Tibial nerve (tissue), 4 donors: ENCODE data around the gene PRKAG1.
"Not testable (repeated sequence)": the region's sequence is repeated elsewhere in the genome, so short reads cannot be mapped to it uniquely, and the experiment has no call there.

ENCODE experiments used
- EP300 ChIP-seq, 2 donors: sonication (generic); formaldehyde crosslinking; IDR thresholded peaks; one replicate each; pipeline ENCODE4 v1.6.1; 2017; ENCODE audit warnings: antibody characterized with exemption in 2 of 2, mild to moderate bottlenecking in 1 of 2
- TF ChIP-seq, protein P1 (sequence below), 5 experiments: fragments of 200-600 bp in 3 of 5; fragments of 450-650 bp in 2 of 5; sonication (generic) in 3 of 5; IDR thresholded peaks; one replicate each; pipeline ENCODE4 v1.5.1; 2016 to 2019; ENCODE audit warnings: antibody characterized with exemption in 5 of 5, mild to moderate bottlenecking in 3 of 5, moderate library complexity in 2 of 5

DNA sequence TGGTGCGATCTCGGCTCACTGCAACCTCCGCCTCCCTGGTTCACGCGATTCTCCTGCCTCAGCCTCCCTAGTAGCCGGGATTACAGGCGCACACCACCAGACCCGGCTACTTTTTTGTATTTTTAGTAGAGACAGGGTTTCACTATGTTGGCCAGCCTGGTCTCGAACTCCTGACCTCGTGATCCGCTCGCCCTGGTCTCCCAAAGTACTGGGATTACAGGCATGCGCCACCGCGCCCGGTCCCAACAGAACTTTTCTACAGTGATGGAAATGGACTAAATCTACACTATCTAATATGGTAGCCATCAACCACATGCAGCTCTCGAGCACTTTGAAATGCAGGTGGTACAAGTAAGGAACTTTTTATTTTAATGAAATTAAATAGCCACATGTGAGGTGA lies 43.3 kb upstream of the PRKAG1 start:
- TF ChIP-seq, protein P1, sequence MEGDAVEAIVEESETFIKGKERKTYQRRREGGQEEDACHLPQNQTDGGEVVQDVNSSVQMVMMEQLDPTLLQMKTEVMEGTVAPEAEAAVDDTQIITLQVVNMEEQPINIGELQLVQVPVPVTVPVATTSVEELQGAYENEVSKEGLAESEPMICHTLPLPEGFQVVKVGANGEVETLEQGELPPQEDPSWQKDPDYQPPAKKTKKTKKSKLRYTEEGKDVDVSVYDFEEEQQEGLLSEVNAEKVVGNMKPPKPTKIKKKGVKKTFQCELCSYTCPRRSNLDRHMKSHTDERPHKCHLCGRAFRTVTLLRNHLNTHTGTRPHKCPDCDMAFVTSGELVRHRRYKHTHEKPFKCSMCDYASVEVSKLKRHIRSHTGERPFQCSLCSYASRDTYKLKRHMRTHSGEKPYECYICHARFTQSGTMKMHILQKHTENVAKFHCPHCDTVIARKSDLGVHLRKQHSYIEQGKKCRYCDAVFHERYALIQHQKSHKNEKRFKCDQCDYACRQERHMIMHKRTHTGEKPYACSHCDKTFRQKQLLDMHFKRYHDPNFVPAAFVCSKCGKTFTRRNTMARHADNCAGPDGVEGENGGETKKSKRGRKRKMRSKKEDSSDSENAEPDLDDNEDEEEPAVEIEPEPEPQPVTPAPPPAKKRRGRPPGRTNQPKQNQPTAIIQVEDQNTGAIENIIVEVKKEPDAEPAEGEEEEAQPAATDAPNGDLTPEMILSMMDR (IDR thresholded peaks at IDR 0.05): not testable (repeated sequence)
- not testable (repeated sequence) for TF ChIP-seq EP300 (IDR thresholded peaks at IDR 0.05)
